Glutamatergic neuron (in vitro differentiated cells): ENCODE data around the gene TMPRSS7. TPM values are rescaled to one million over a fixed set of nuclear protein-coding genes. Genes with fewer than 3 reads are reported as not detected.

Source experiments
- DNase-seq: peaks from one replicate; pipeline ENCODE4 v3.0.0; 2022
- H3K27ac Mint-ChIP-seq: one replicate; pipeline ENCODE4 v1.8.0; 2020; ENCODE audit warnings: mild to moderate bottlenecking, mixed read lengths, inconsistent platforms; ENCODE audit not compliant: unreplicated experiment
- H3K27me3 Mint-ChIP-seq: one replicate; pipeline ENCODE4 v1.8.0; 2020; ENCODE audit warnings: mild to moderate bottlenecking, moderate library complexity, mixed read lengths, inconsistent platforms; ENCODE audit not compliant: unreplicated experiment
- H3K36me3 Mint-ChIP-seq: one replicate; pipeline ENCODE4 v1.8.0; 2020; ENCODE audit warnings: mild to moderate bottlenecking, mixed read lengths, inconsistent platforms; ENCODE audit not compliant: unreplicated experiment
- H3K4me1 Mint-ChIP-seq: one replicate; pipeline ENCODE4 v1.8.0; 2020; ENCODE audit warnings: mild to moderate bottlenecking, low read depth, mixed read lengths, inconsistent platforms; ENCODE audit not compliant: unreplicated experiment
- H3K4me3 Mint-ChIP-seq: one replicate; pipeline ENCODE4 v1.8.0; 2020; ENCODE audit warnings: mild to moderate bottlenecking, mixed read lengths, inconsistent platforms; ENCODE audit not compliant: unreplicated experiment
- H3K9me3 Mint-ChIP-seq: one replicate; pipeline ENCODE4 v1.8.0; 2020; ENCODE audit warnings: mild to moderate bottlenecking, moderate library complexity, mixed read lengths, inconsistent platforms; ENCODE audit not compliant: unreplicated experiment
- total RNA-seq: library from RNA; stranded (reverse); fragmentation: NEBNext Ultra II Directional; extraction: Animal tissue kit (Norgen Biotek cat#: 25700); gene quantifications from one replicate; pipeline ENCODE4 v1.2.1, GENCODE V29; 2021; ENCODE audit not compliant: unreplicated experiment
- TF ChIP-seq, protein P1 (sequence below): fragments of 200-600 bp; sonication (generic); IDR thresholded peaks from one replicate; pipeline ENCODE4 v1.5.0; 2021; ENCODE audit not compliant: partially characterized antibody, unreplicated experiment

The TMPRSS7 gene
- total RNA-seq, 1 donor from 2014 or later = not detected

DNA sequence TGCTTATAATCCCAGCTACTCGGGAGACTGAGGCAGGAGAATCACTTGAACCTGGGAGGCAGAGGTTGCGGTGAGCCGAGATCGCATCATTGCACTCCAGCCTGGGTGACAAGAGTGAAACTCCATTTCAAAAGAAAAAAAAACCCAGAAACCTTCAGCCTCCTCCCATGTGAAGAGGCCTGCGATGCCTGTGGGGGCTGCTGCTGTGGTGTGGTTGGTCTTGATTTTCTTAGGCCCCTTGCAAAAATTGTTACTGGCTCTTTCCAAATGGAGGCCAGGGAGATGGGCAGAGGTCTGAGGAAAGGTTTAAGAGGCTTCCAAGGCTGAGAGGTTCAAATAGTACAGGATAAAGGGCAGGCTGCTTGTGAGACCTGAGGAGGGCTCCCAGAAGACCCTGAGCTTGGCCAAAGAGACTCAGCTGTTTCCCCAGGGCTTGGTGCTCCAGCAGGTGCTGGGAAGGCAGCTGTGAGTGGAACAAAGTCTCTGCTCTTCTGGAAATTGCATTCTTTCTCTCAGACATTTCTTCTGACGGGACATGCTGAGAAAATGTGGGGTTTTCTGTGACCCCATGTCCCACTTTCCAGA, 80.1 kb downstream of the TMPRSS7 start:
- no peak for DNase-seq
- no peaks in the 10 kb centered on the region for H3K9me3 Mint-ChIP-seq
- H3K27ac Mint-ChIP-seq = no peak overlapping the region
- H3K4me3 Mint-ChIP-seq = no peak overlapping the region
- no peaks in the 10 kb centered on the region for H3K27me3 Mint-ChIP-seq
- peaks cover 3% of the 10 kb centered on the region for H3K4me1 Mint-ChIP-seq
- H3K36me3 Mint-ChIP-seq = no peaks in the 10 kb centered on the region
- TF ChIP-seq, protein P1, sequence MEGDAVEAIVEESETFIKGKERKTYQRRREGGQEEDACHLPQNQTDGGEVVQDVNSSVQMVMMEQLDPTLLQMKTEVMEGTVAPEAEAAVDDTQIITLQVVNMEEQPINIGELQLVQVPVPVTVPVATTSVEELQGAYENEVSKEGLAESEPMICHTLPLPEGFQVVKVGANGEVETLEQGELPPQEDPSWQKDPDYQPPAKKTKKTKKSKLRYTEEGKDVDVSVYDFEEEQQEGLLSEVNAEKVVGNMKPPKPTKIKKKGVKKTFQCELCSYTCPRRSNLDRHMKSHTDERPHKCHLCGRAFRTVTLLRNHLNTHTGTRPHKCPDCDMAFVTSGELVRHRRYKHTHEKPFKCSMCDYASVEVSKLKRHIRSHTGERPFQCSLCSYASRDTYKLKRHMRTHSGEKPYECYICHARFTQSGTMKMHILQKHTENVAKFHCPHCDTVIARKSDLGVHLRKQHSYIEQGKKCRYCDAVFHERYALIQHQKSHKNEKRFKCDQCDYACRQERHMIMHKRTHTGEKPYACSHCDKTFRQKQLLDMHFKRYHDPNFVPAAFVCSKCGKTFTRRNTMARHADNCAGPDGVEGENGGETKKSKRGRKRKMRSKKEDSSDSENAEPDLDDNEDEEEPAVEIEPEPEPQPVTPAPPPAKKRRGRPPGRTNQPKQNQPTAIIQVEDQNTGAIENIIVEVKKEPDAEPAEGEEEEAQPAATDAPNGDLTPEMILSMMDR = no peak

DNA sequence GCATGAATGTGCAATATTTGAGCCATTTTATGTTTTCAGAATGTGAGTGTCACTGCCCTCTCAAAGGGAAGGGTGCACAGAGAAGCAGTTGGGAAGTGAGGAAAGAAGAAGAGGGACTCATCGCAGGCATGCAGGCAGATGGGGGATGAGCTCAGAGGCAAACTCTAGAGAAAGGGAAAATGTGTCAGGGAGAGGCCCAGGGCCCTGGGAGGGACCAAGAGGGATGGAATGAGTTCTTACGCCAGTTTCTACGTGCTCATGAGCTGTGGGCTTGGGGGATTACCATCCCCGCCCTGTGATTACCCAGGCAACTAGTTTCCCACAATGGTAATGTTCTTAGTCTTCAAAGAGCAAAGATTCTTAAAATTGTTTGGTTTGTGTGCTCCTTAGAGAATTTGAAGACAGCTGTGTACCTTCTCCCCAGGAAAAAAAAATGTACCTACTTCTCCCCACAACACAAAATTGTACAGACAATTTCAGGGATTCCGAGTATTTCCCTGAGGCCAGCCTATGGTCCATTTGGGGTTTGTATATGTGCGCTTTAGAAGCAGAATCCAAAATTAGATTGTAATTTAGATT, 80.7 kb downstream of the TMPRSS7 start:
- H3K4me1 Mint-ChIP-seq = peaks cover 8% of the 10 kb centered on the region
- TF ChIP-seq, protein P1 = no peak
- no peak overlapping the region for H3K4me3 Mint-ChIP-seq
- H3K27me3 Mint-ChIP-seq = no peaks in the 10 kb centered on the region
- no peak for DNase-seq
- no peaks in the 10 kb centered on the region for H3K9me3 Mint-ChIP-seq
- no peak overlapping the region for H3K27ac Mint-ChIP-seq
- H3K36me3 Mint-ChIP-seq = no peaks in the 10 kb centered on the region

DNA sequence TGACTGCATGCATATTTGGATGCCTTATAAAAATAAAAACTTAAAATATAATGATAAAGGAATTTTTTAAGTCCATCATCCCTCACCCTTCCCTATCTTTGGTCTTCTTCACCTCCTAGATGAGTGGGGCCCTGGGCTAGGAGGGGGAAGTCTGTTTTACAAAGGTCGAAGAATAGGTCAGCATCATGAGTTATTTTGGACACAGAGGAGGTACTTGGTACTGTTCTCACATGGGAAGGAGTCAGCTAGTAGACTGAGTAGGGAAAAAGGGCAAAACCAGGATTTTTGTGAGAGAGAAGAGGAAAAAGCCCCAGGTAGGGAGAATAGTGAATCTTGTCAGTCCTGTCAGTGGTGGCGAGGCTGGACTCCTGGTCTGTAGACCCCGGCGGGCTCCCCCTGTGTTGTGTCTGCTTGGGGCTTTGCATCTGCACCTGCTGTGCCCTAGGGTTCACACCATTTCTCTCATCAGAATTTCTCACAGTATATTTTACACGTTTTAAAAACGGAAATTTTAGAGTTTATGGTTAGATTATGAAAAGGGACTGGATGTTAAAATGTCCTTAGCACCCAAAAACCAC, 81.4 kb downstream of the TMPRSS7 start:
- DNase-seq = no peak
- H3K4me1 Mint-ChIP-seq = peaks cover 11% of the 10 kb centered on the region
- TF ChIP-seq, protein P1 = no peak
- H3K27ac Mint-ChIP-seq = no peak overlapping the region
- no peaks in the 10 kb centered on the region for H3K9me3 Mint-ChIP-seq
- H3K27me3 Mint-ChIP-seq = no peaks in the 10 kb centered on the region
- H3K4me3 Mint-ChIP-seq = no peak overlapping the region
- H3K36me3 Mint-ChIP-seq = no peaks in the 10 kb centered on the region

DNA sequence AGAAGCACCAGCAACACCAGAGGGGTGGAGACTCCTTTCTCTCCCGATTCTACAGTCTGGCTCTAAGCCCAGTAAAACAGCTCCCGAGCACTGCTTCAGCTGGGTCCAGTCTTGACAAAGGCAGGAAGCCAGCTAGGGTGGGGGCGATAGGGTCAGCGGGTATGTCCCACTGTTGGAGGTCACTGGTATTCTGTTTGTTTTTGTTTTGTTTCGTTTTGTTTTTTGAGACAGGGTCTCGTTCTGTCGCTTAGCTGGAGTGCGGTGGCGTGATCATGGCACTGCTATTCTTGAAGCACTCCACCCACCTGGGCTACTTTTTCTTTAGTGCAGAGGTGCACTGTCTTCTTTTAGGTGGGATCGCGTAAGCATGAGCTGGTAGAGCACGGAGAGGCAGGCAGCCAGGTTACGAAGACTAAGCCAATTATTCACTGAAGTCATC, 82.2 kb downstream of the TMPRSS7 start:
- Mint-ChIP-seq H3K36me3 (no peaks in the 10 kb centered on the region), H3K4me3 (no peak overlapping the region), H3K27ac (no peak overlapping the region), H3K9me3 (no peaks in the 10 kb centered on the region), H3K27me3 (no peaks in the 10 kb centered on the region), H3K4me1 (peaks cover 11% of the 10 kb centered on the region)
- TF ChIP-seq, protein P1 = no peak
- no peak for DNase-seq

DNA sequence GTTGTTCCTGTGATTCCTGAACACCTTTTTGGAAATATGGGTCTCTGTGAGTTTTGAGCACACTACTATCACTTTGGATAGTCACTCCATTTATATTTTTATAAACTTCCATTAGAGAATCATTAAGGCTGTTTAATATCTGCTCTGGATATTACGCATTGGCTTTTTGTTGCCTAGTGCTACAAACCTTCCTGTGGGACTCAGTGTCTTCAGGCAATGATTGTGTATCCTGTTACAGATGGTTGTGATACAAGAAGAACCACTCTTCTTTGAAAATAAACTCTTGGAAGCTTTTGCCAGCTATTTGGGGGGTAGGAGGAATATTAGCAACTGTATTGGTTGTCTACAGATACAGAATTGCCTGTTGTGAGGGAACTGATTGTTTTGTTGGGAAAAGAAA, 82.9 kb downstream of the TMPRSS7 start:
- H3K36me3 Mint-ChIP-seq = no peaks in the 10 kb centered on the region
- no peaks in the 10 kb centered on the region for H3K9me3 Mint-ChIP-seq

More for the DNA sequence above, 82.9 kb downstream of the TMPRSS7 start:
- Mint-ChIP-seq H3K4me3 (no peak overlapping the region), H3K4me1 (peaks cover 11% of the 10 kb centered on the region), H3K27ac (no peak overlapping the region), H3K27me3 (no peaks in the 10 kb centered on the region)
- DNase-seq = no peak
- TF ChIP-seq, protein P1 = no peak
